GM03348 (cell line): ENCODE measurements around the gene UBA6.
"Not testable (repeated sequence)": the region's sequence is repeated elsewhere in the genome, so short reads cannot be mapped to it uniquely, and the experiment has no call there.

Experiments used
- DNase-seq: peaks from one replicate; pipeline ENCODE4 v3.0.0; 2012; ENCODE audit warnings: low spot score

UBA6 gene

GRCh38 chr4:67700738-67701516, at the start of gene UBA6:
TSS of gene UBA6 (minus strand) at chr4:67701155. CDS start at chr4:67701119, 36 bp downstream.
- peak; percentile 98 for DNase-seq

- no peak for DNase-seq
These were observed 49.7 kb upstream of the UBA6 start for GRCh38 chr4:67750691-67751090.

DNA sequence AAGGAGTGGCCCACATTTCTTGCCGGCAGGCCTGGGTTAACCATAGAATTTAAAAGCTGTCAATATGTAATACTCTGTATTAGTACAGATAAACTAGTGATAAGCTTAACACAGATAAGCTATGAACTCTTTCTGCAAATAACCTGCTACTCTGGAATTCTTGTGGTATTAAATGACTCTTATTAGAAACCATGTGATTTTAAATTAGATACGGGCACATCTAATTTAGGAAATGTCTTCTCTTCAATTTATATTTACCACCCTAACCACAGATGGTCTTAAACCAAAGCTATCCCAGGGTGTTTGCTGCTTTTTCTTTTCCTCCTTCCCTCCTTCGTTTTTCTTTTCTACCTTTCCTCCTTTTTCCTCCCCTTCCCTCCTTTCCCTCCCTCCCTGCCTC, 48.3 kb upstream of the UBA6 start:
- DNase-seq, result no peak

DNA sequence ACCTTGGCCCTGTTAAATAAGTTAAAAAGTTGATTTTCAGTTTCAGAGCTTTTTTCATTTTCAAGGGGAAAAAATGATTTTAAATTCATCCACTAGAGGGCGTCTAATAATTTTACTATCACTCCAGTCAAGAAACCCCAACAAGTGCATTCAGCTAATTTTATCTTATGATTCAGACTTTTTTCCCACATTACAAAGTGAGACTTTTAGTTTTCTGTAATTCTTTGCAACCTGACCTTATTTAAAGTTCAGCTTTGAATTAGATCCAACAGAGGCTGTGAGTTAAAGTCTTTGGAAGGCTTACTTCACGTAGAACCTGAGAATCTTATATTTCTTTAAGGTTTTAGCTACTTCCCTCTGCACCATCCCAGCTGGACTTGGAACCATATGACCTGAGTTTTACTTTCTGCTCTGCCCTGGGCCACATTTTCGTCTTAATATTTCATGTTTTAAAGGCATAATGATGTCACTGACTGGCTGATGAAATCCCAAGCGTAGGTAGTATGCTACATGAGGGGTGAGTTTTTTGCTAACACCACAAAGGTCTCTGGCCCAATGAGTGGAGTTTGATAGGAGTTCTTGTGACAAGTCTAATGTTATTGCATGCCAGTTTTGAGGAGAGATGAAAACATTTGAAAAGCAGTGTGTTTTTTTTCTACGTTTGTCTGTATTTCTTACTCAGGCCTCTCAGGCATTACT, 46.0 kb upstream of the UBA6 start:
- DNase-seq, result peak; percentile 29

GRCh38 chr4:67744561-67745283, 43.8 kb upstream of the UBA6 start:
- DNase-seq, result no peak

DNA sequence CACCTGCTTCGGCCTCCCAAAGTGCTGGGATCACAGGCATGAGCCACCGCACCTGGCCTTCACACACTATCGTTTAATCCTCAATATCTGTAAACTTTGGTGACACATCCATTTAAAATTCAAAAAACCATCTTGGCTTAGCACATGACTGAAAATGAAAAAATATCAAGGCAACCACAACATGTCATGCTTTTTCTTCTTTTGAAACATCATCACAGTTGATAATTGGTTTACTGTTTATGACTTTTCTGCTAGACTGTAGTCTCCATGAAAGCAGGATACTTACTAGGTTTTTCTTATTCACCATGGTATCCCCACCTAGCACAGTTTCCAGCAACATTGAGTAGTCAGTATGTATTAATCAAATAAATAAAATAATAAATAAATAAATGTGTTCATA, 42.2 kb upstream of the UBA6 start:
- DNase-seq, result no peak

DNA sequence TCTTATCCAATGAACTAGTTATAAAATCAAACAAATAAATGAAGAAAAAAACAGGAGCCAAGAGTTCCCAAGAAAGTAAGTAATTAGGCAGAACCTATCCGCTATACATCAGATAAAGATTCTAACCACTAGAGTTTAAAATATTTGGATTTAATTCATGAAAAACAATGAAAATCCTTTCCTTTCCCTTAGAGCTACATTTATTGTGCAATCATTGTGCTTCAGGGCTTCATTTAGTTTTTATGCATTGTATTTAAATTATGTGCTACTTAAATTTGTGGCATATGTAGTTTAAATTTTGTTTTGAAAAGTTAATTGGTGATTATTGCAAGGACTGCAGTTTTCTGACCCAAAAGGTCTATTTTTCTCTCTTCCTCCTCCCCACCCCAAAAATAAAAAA, 35.3 kb upstream of the UBA6 start:
- no peak for DNase-seq

- no peak for DNase-seq
These were observed 34.4 kb upstream of the UBA6 start for GRCh38 chr4:67735325-67735724.

DNA sequence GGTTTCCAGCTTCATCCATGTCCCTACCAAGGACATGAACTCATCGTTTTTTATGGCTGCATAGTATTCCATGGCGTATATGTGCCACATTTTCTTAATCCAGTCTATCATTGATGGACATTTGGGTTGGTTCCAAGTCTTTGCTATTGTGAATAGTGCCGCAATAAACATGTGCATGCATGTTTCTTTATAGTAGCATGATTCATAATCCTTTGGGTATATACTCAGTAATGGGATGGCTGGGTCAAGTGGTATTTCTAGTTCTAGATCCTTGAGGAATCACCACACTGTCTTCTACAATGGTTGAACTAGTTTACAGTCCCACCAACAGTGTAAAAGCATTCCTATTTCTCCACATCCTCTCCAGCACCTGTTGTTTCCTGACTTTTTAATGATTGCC, 29.6 kb upstream of the UBA6 start:
- not testable (repeated sequence) for DNase-seq

GRCh38 chr4:67727124-67727850, 26.3 kb upstream of the UBA6 start:
- DNase-seq, result no peak

- DNase-seq, result peak; percentile 10
These were observed 25.0 kb upstream of the UBA6 start for GRCh38 chr4:67725981-67726380.

DNA sequence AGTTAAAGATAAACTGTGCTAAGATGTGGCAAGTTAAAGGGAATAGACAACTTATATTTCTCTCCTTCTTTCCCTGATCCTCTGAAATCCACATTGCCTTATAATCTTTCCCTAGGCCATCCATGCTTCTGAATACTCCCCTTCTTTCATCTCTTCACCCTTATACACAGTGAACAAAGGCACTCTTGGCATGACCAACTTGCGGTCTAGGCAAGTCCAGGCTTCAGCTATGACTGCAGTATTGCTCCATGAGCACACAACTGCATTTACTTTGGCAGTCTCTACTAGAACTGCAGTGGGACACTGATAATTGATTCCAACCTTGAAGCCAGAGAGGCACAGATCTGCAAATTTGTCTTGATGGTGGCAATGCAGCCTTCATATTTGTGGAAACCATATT, 24.2 kb upstream of the UBA6 start:
- DNase-seq, result no peak

DNA sequence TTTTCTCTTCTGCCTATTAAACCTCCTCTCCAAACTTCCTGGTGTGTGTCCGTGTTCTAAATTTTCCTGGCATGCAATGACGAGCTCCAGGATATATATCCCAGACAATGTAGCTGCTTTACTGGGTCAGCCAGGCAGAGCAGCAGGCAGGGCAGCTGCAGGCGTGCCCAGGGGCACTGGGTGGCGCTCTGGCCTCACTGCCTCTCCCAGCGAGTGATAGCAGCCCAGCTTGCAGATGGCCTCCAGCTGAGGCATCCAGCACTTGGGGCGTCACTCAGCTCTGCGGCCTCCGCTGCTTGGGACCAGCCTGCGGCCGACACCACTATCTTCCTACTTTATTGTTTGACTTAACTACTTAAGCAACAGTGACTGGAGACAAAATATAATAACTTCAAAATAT, 23.0 kb upstream of the UBA6 start:
- peak; percentile 20 for DNase-seq

DNA sequence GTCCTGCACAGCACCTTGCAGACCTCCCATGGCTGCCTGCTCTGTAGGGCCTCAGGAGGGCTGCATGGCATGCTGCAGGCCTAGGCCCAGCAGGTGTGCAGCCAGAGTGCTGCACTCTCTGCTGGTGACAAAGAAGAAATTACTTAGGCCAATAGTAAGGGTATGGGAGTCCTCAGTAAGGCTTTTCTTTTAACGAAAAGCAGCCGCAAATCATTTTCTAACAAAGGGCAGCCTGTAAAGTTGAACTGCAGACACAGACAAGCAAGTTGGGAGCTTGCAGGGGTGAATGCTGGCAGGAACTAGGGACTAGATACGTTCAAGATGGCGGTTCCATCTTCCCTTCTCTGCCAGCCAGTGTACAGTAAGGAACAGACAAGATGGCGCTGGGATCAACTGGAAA, 22.4 kb upstream of the UBA6 start:
- DNase-seq, result no peak

DNA sequence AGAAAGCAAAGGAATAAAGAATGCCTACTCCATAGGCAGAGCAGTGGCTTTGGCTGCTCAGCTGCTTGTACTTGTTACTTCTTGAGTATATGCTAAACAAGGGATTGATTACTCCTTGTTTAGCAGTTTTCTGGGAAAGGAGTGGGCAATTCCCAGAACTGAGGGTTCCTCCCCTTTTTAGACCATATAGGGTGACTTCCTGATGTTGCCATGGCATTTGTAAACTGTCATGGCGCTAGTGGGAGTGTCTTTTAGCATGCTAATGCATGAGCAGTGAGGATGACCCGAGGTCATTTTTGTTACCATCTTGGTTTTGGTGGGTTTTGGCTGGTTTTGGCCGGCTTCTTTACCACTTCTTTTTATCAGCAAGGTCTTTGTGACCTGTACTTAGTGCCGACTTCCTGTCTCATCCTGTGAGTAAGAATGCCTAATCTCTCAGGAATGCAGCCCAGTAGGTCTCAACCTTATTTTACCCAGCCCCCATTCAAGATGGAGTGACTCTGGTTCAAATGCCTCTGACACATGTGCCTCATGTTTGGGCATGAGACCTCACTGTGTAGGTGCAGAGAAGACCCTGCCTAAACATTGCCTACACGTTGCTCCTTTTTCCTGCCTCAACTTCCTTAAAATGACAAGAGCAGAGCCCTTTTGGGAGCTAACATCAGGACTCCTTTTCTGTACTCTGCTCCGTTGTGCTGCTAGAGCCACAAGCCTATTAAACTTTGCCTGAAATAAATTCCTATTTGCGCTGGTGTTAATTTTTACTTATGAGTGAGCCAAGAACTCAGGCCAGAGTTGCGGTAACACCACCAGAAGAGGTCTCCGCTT, 21.0 kb upstream of the UBA6 start:
- no peak for DNase-seq

DNA sequence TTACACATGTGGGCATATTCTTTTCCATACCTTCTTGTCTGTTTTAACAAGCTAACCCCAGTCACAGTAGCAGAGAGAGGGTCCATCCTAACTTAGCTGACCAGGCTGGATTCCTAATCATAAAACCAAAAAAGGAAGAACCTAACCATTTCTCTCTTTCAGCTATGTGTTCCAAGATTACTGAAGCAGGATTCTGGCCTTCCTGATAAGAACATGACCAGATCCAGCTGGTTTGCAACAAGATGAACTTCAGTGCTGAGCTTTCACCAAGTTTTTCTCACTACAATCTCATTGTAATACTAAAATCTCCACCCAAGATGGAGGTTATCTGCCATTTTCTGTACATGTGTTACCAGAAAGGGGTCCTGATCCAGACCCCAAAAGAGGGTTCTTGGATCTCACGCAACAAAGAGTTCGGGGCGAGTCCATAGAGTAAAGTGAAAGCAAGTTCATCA, 20.4 kb upstream of the UBA6 start:
- DNase-seq, result no peak

GRCh38 chr4:67719953-67720617, 19.1 kb upstream of the UBA6 start:
- DNase-seq, result no peak

GRCh38 chr4:67718848-67719247, 17.9 kb upstream of the UBA6 start:
- no peak for DNase-seq

DNA sequence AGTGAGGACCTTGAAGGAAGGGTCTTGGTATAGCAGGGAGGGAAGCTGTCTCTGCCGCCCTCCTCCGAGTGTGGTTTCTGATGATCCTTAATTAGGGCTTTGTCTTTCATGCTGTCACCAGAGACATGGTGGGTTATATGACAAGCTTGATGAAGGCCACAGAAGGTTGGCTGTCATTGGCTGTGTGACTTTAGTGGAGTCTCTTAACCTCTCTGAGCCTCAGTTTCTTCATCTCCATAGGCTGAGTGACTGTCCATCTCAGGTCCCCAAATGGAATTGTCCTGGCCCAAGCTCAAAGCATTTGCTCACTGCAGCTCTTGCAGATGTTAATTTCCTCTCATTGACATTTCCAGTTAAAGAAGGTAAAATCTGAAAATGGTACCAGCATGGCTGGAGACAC, 16.6 kb upstream of the UBA6 start:
- no peak for DNase-seq

- no peak for DNase-seq
These were observed 14.0 kb upstream of the UBA6 start for GRCh38 chr4:67714955-67715354.

GRCh38 chr4:67714248-67714583, 13.3 kb upstream of the UBA6 start:
- DNase-seq, result no peak
